H1 (cell line): ENCODE results near the gene RIN3. TPM values are rescaled to one million over a fixed set of nuclear protein-coding genes. Genes with fewer than 3 reads are reported as not detected.

Experiments used
- ASH2L ChIP-seq: fragments of 200-600, 300-600 bp; sonication (generic); IDR thresholded peaks from one replicate; pipeline ENCODE4 v1.7.1; 2017; ENCODE audit warnings: low read length
- BRCA1 ChIP-seq: IDR thresholded peaks from 2 replicates; pipeline ENCODE4 v1.6.1; 2012; ENCODE audit warnings: low read depth, low read length, improper control_type of control experiment
- CHD2 ChIP-seq: IDR thresholded peaks from 2 replicates; pipeline ENCODE4 v1.6.1; 2012; ENCODE audit warnings: low read length, improper control_type of control experiment
- POLR2AphosphoS5 ChIP-seq: IDR thresholded peaks from 2 replicates; pipeline ENCODE4 v1.6.1; 2011; ENCODE audit warnings: low read depth, low read length
- RAD21 ChIP-seq, 2 experiments: IDR thresholded peaks in 1 of 2; conservative IDR thresholded peaks in 1 of 2; 2 replicates each; pipeline ENCODE4 v1.6.1; 2011; ENCODE audit warnings: low read depth in 2 of 2, low read length in 2 of 2, improper control_type of control experiment in 1 of 2, inconsistent platforms in 1 of 2, mild to moderate bottlenecking in 1 of 2, moderate library complexity in 1 of 2
- SIRT6 ChIP-seq: IDR thresholded peaks from one replicate; pipeline ENCODE4 v1.7.1; 2012; ENCODE audit warnings: low read length, inconsistent platforms
- SP2 ChIP-seq: IDR thresholded peaks from 2 replicates; pipeline ENCODE4 v1.6.1; 2012; ENCODE audit warnings: mild to moderate bottlenecking, low read length, inconsistent platforms
- TAF7 ChIP-seq: optimal IDR thresholded peaks from 2 replicates; pipeline ENCODE3; 2011; ENCODE audit warnings: low read depth, mild to moderate bottlenecking, inconsistent platforms, low read length, moderate library complexity, borderline replicate concordance
- polyA plus RNA-seq, 7 experiments: library from polyadenylated mRNA; depleted of rRNA in 3 of 7; stranded (reverse) in 5 of 7; unstranded in 2 of 7; fragments of >200 nt in 5 of 7; fragments of 200-250 nt in 2 of 7; gene quantifications; 1 replicate in 5 of 7; 2 replicates in 1 of 7; 4 replicates in 1 of 7; pipeline versions ENCODE4 v1.2.1 to v1.2.3, GENCODE V29; 2011 to 2013; ENCODE audit warnings: missing spikeins in 2 of 7, mixed read lengths in 2 of 7
- total RNA-seq: library from RNA; stranded (reverse); fragmentation: NEBNext Ultra II Directional; extraction: Animal tissue kit (Norgen Biotek cat#: 25700); gene quantifications from 2 replicates; pipeline ENCODE4 v1.2.1, GENCODE V29; 2021

RIN3 gene
- total and polyA plus RNA-seq, 2 of the 8 experiments (the other 6 are each of a cell fraction or from before 2014, with no cell fraction given) = 0.59 to 1.5 TPM

- no peak for TF ChIP-seq CHD2
- TF ChIP-seq SP2 = no peak
- no peak for TF ChIP-seq SIRT6
- TF ChIP-seq ASH2L = no peak
- no peak for TF ChIP-seq BRCA1
- no peak for TF ChIP-seq RAD21 (IDR thresholded peaks at IDR 0.05 in 1 of 2, conservative IDR thresholded peaks at IDR 0.05 in 1 of 2; ENCODE audit: low read depth in 2 of 2, low read length in 2 of 2)
- TF ChIP-seq TAF7 = no peak
- TF ChIP-seq POLR2AphosphoS5 = no peak
- TF ChIP-seq, all 59 proteins: peak for 0
Observed at GRCh38 chr14:92652413-92653151, 139.0 kb downstream of the RIN3 start (continued).
